ENCODE measurements around the gene FLT4. TPM values are rescaled to one million over a fixed set of nuclear protein-coding genes. Genes with fewer than 3 reads are reported as not detected.

Gene FLT4
- total RNA-seq, 1 donor from 2014 or later: 3.8 TPM

DNA sequence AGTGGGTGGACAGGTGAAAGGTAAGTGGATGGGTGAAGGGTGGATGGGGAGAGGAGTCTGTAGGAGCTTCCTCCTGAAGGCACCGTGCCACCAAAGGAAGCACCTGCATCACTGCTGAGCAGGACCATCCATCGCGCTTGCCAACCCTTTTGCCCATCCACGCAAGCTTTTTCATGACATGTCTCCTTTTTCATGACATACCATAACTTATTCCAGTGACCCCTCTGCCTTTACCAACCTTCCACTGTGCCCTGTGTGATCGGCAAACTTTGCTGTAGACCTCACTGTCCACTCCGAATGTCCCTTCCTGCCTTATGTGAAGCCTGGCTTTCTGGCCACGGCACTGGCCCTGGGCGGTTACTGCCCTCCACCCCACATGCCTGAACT is 13.4 kb downstream of the FLT4 start:
- H3K4me3 ChIP-seq (ENCODE audit: low read depth, low read length): no peak overlapping the region
- DNase-seq (ENCODE audit: low read depth): no peak
- TF ChIP-seq, protein P1, sequence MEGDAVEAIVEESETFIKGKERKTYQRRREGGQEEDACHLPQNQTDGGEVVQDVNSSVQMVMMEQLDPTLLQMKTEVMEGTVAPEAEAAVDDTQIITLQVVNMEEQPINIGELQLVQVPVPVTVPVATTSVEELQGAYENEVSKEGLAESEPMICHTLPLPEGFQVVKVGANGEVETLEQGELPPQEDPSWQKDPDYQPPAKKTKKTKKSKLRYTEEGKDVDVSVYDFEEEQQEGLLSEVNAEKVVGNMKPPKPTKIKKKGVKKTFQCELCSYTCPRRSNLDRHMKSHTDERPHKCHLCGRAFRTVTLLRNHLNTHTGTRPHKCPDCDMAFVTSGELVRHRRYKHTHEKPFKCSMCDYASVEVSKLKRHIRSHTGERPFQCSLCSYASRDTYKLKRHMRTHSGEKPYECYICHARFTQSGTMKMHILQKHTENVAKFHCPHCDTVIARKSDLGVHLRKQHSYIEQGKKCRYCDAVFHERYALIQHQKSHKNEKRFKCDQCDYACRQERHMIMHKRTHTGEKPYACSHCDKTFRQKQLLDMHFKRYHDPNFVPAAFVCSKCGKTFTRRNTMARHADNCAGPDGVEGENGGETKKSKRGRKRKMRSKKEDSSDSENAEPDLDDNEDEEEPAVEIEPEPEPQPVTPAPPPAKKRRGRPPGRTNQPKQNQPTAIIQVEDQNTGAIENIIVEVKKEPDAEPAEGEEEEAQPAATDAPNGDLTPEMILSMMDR (conservative IDR thresholded peaks at IDR 0.05; ENCODE audit: low read depth, low read length): no peak

DNA sequence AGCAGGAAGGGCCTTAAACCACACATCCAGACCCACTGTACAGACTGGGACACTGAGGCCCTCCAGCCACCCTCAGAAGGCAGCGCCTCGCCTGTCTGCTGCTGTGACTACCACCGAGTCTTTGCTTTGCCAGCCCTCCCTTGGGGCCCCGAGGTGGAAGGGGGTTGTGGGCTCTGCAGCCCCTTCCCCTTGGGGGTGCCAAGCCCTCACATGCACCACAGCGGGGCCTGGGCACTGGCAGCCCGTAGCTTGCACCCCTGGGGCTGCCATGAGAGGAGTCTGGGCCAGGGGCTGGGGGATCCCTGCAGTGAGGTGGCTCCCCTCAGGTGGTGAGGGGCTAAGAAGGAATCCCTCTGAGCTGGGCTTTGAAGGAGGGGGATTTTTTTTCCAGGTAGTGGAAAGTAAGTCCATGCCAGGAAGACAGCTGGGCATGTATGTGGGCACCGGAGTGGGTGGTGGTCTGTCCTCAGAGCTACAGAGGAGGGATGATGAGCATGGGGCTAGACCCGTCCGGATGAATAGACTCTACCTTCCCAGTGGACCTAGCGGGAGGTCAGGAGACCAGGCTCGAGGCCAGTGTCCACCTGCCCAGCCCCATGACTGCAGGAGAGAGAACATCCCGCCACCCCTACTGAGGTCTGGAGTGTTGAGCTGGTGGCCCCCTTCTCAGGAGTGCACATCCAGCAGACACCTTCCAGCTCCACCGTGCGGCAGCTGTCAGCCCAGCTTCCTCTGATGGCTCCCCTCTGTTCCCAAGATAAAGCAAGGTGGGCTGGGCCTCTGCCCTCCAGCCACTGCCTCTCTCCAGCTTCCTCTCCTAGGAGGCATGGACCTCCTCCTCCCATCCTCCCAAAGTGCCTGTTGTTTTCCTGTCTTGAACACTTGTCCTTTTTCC is 15.9 kb downstream of the FLT4 start:
- TF ChIP-seq, protein P1 (conservative IDR thresholded peaks at IDR 0.05; ENCODE audit: low read depth, low read length): no peak
- no peak for DNase-seq (ENCODE audit: low read depth)
- no peak overlapping the region for H3K4me3 ChIP-seq (ENCODE audit: low read depth, low read length)

DNA sequence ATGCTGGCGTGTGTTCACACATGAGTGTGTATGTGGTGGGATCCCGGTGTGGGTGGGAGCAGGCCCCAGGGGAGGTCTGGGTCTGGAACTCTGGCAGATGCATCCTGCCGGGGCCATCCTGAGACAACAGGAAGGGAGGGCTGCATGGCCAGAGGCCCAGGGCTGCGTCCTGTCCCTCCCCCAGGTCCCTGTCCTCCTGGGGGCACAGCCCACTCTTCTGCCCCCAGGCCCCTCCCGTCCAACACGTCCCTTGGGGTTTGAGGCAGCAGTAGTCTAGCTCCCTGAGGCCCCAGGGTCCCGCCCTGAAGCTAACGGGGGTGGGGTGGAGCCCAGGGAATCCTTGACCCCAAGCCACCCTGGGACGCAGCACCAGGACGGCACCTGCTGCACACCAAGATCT is 16.6 kb downstream of the FLT4 start:
- H3K4me3 ChIP-seq (ENCODE audit: low read depth, low read length): no peak overlapping the region
- DNase-seq (ENCODE audit: low read depth): no peak
- TF ChIP-seq, protein P1 (conservative IDR thresholded peaks at IDR 0.05; ENCODE audit: low read depth, low read length): no peak

DNA sequence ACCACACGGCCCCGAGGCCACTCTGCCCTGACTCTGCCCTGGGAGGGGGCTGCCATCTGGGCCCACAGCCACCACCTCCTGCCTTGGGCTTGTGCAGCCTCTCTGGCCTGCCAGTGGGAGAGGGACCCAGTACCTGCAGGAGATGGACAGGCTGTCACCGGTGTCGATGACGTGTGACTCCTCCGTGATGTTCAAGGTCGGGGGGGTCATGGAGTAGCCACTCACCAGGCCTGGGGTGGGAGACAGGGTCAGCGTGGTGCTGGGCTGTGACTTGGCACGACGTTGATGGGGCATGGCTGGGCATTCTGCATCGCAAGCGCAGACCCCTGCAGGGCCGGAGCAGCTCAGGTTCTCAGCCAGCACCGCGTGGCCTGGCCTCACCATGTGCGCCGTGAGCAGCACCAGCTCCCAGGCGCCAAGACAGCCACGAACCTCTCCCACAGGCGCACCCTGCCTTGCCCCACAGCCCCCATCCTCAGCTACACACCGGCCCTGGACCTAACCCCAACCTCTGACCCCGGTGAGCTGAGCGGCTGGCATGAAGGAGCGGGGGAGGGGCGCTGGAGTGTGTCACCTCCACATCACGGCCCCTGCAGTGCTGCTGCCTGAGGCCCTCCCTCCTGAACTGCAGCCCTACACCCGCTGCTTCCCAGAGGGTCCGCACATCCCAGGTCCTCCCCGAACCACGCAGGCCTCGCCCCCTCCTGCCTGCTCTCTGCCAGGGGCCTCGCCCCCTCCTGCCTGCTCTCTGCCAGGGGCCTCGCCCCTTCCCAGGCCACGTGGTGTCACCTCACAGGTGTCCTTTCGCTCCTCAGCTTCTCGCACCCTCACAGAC is 17.6 kb downstream of the FLT4 start:
- no peak for DNase-seq (ENCODE audit: low read depth)
- TF ChIP-seq, protein P1 (conservative IDR thresholded peaks at IDR 0.05; ENCODE audit: low read depth, low read length): no peak
- H3K4me3 ChIP-seq (ENCODE audit: low read depth, low read length): no peak overlapping the region

DNA sequence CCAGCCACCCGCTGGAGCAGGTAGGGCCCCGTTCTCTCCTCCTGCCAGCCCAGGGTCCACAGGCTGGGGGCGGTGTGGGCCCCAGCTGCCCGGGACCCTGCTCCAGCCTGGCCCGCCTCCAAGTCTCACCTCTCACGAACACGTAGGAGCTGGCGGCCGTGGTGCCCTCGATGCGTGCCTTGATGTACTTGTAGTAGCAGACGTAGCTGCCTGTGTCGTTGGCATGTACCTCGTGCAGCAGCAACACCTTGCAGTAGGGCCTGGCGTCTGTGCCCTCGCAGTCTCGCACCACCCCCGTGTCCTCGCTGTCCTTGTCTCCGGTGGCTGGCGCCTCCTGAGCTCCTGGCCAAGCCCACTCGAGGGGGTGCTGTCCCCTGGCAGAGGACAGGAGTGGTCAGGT is 19.0 kb downstream of the FLT4 start:
- TF ChIP-seq, protein P1 (conservative IDR thresholded peaks at IDR 0.05; ENCODE audit: low read depth, low read length): no peak
- no peak overlapping the region for H3K4me3 ChIP-seq (ENCODE audit: low read depth, low read length)
- no peak for DNase-seq (ENCODE audit: low read depth)

DNA sequence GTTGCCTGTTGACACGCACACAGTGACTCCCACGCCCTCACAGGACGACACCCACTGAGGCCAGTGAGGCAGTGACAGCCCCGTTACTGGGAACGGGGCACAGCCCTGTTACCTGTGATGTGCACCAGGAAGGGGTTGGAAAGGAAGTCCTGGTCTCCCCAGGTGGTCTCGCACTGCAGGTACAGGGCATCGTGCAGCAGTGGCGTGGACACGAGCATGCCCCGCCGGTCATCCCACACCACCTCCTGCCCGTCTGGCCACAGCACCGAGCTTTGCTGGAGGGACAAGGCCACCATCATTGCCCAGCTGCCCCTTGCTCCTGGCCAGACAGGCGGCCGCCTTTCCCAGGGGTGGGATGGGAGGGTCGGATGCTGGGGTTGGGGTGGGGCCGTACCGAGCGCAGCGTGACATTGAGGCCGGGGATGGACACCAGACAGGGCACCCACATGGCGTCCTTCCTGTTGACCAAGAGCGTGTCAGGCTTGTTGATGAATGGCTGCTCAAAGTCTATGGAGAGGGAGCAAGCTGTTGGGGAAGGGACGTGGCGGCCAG is 19.5 kb downstream of the FLT4 start:
- TF ChIP-seq, protein P1 (conservative IDR thresholded peaks at IDR 0.05; ENCODE audit: low read depth, low read length): no peak
- no peak for DNase-seq (ENCODE audit: low read depth)
- no peak overlapping the region for H3K4me3 ChIP-seq (ENCODE audit: low read depth, low read length)

Measured in epithelial cell of proximal tubule (primary cell).